SH-SY5Y (cell line): Measurements from ENCODE around the gene CRAMP1.

Experiments used
- GATA2 ChIP-seq: IDR thresholded peaks from 2 replicates; pipeline ENCODE4 v1.6.1; 2011; ENCODE audit warnings: mild to moderate bottlenecking, low read depth, low read length
- GATA3 ChIP-seq: IDR thresholded peaks from 2 replicates; pipeline ENCODE4 v1.6.1; 2011; ENCODE audit warnings: low read depth, mild to moderate bottlenecking, low read length, moderate library complexity

Gene CRAMP1

GRCh38 chr16:1668612-1669319, 56.6 kb downstream of the CRAMP1 start:
- no peak for TF ChIP-seq GATA2

GRCh38 chr16:1669698-1670097, 57.5 kb downstream of the CRAMP1 start:
- no peak for TF ChIP-seq GATA3
- TF ChIP-seq GATA2 = no peak

GRCh38 chr16:1670371-1670770, 58.2 kb downstream of the CRAMP1 start:
- TF ChIP-seq GATA2 = no peak
- TF ChIP-seq GATA3 = no peak

GRCh38 chr16:1670866-1671265, 58.7 kb downstream of the CRAMP1 start:
- no peak for TF ChIP-seq GATA2
- no peak for TF ChIP-seq GATA3

GRCh38 chr16:1673424-1674151, 61.4 kb downstream of the CRAMP1 start:
- TF ChIP-seq GATA3 (no peak), GATA2 (no peak)

GRCh38 chr16:1674306-1674705, 62.1 kb downstream of the CRAMP1 start:
- TF ChIP-seq GATA2 (no peak), GATA3 (no peak)

- no peak for TF ChIP-seq GATA3
- TF ChIP-seq GATA2 = no peak
Measured at GRCh38 chr16:1674751-1675664, 62.8 kb downstream of the CRAMP1 start.

GRCh38 chr16:1676661-1677060, 64.5 kb downstream of the CRAMP1 start:
- no peak for TF ChIP-seq GATA2
- TF ChIP-seq GATA3 = no peak

- TF ChIP-seq GATA3 (no peak), GATA2 (no peak)
Measured at GRCh38 chr16:1677339-1677738, 65.2 kb downstream of the CRAMP1 start.

GRCh38 chr16:1677942-1678499, 65.9 kb downstream of the CRAMP1 start, which contains the start of gene JPT2:
Gene JPT2 (plus strand): TSS chr16:1678279. CDS start chr16:1678313, 34 bp downstream.
- TF ChIP-seq GATA3 (no peak), GATA2 (no peak)

- TF ChIP-seq GATA3 (no peak), GATA2 (no peak)
Measured at GRCh38 chr16:1678500-1679098, 66.4 kb downstream of the CRAMP1 start.

GRCh38 chr16:1680361-1680760, 68.2 kb downstream of the CRAMP1 start:
- TF ChIP-seq GATA2 = no peak
- no peak for TF ChIP-seq GATA3

- TF ChIP-seq GATA3 = no peak
- TF ChIP-seq GATA2 = no peak
Measured at GRCh38 chr16:1681032-1681431, 68.9 kb downstream of the CRAMP1 start.
